ENCODE data around the gene THPO.

DNA sequence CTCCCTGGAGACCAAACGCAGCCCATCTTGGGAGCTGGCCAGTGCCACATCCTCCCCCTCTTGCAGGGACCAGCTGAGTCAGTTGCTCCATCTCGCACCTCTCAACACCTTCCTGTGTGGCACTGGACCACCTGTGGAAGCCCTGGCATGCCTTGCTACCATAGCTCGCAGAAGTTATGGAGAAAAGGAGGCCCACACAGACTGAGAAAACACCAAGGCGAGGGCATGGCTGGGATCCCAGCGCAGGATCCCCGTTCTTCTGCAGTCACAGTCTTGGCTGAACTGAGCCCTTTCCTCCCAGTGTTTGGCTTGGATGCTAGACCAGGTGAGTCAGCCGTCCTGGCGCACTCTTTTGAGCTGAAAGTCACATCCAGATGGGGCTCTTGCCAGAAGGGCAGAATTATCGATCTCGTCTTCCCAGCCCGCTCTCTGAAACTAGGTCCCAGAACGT is 48.7 kb upstream of the THPO start:
- TF ChIP-seq, protein P1, sequence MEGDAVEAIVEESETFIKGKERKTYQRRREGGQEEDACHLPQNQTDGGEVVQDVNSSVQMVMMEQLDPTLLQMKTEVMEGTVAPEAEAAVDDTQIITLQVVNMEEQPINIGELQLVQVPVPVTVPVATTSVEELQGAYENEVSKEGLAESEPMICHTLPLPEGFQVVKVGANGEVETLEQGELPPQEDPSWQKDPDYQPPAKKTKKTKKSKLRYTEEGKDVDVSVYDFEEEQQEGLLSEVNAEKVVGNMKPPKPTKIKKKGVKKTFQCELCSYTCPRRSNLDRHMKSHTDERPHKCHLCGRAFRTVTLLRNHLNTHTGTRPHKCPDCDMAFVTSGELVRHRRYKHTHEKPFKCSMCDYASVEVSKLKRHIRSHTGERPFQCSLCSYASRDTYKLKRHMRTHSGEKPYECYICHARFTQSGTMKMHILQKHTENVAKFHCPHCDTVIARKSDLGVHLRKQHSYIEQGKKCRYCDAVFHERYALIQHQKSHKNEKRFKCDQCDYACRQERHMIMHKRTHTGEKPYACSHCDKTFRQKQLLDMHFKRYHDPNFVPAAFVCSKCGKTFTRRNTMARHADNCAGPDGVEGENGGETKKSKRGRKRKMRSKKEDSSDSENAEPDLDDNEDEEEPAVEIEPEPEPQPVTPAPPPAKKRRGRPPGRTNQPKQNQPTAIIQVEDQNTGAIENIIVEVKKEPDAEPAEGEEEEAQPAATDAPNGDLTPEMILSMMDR (IDR thresholded peaks at IDR 0.05; ENCODE audit: low read depth, low read length, poor library complexity, severe bottlenecking): no peak
- TF ChIP-seq EZH2phosphoT487 (IDR thresholded peaks at IDR 0.05; ENCODE audit: borderline replicate concordance, low read length): no peak

All from DOHH2 (cell line).